Psoas muscle (tissue), 8 donors: ENCODE results near the gene C13orf46. TPM values are rescaled to one million over a fixed set of nuclear protein-coding genes. Genes with fewer than 3 reads are reported as not detected.
A peak's percentile ranks its signal among the peaks of the same experiment; 100 is the strongest.

Experiments
- ATAC-seq, 4 donors: fragments of 200-7000 bp; cut with Tn5 transposase; one replicate each; pipeline ENCODE4 v1.9.1; 2020; ENCODE audit warnings: moderate library complexity in 3 of 4, mild to moderate bottlenecking in 2 of 4
- DNase-seq, 2 donors: peaks; one replicate each; pipeline ENCODE4 v3.0.0-alpha.2; 2020
- H3K27ac ChIP-seq: fragments of 200-600 bp; one replicate; pipeline ENCODE4 v1.8.0; 2022
- H3K27me3 ChIP-seq, 3 donors: fragments of 200-600 bp in 1 of 3; one replicate each; pipeline versions ENCODE4 v1.6.1 to v1.8.0; 2013 to 2022; ENCODE audit warnings: low read length in 2 of 3, mild to moderate bottlenecking in 2 of 3, moderate library complexity in 1 of 3; ENCODE audit not compliant: insufficient read depth in 3 of 3
- H3K36me3 ChIP-seq, 2 donors: fragments of 200-600 bp in 1 of 2; one replicate each; pipeline versions ENCODE4 v1.6.1 to v1.8.0; 2013 to 2022; ENCODE audit warnings: low read depth in 1 of 2, mild to moderate bottlenecking in 1 of 2, moderate library complexity in 1 of 2; ENCODE audit not compliant: insufficient read depth in 1 of 2
- H3K4me1 ChIP-seq: fragments of 200-600 bp; one replicate; pipeline ENCODE4 v1.8.0; 2022
- H3K4me3 ChIP-seq: fragments of 200-600 bp; one replicate; pipeline ENCODE4 v1.8.0; 2022; ENCODE audit warnings: mild to moderate bottlenecking
- H3K9me3 ChIP-seq: fragments of 200-600 bp; one replicate; pipeline ENCODE4 v1.8.0; 2022
- CTCF ChIP-seq: fragments of 200-600 bp; IDR thresholded peaks from one replicate; pipeline ENCODE4 v1.8.0; 2022; ENCODE audit warnings: antibody characterized with exemption
- WGBS, 3 donors: extraction: QIAGEN DNeasy Blood & Tissue Kit; methylation state at CpG; one replicate each; pipeline versions ENCODE4 v1.1.6 to v1.1.7; 2013; 5-methylcytosine and 5-hydroxymethylcytosine counted together
- intact Hi-C, 2 donors: fragments of 100-400 bp; cut with DNase I; formaldehyde crosslinking; loops; one replicate each; pipeline versions ENCODE4 v1.11.0 to v1.14.2; 2022
- long read RNA-seq, 2 donors: library from polyadenylated mRNA; unstranded; transcript quantifications; one replicate each; pipeline ENCODE4 v2.0.0, GENCODE V29; 2021
- polyA plus RNA-seq, 3 donors: library from polyadenylated mRNA; stranded (reverse); fragments of 200-250 nt; gene quantifications; one replicate each; pipeline ENCODE4 v1.2.3, GENCODE V29; 2013
- total RNA-seq, 4 donors: library from RNA; stranded (reverse); fragmentation: NEBNext Ultra II Directional in 2 of 4; extraction: Animal tissue kit (Norgen Biotek cat#: 25700) in 2 of 4; gene quantifications; one replicate each; pipeline versions ENCODE4 v1.2.1 to v1.2.4, GENCODE V29; 2021 to 2023
- donor health status: healthy with polysubstance abuse.
- donor health status: DM: no; HTN: no; CAD: no; lungs with moderate emphysema.
- donor health status: Bipolar disorder and iron deficiency.
- donor health status: healthy.
- donor health status: DM: yes; HTN: yes; CAD: no.
- donor health status: DM: no; HTN: no; CAD: no.
- donor health status: DM: no; HTN: no; CAD: no.
- donor health status: DM: yes; HTN: yes; CAD: no.

The C13orf46 gene
- total RNA-seq: 1 to 10 TPM in 1 of 4 donors, under 1 TPM in 3; 0.24 to 2.5 (median 0.73) TPM
- polyA plus RNA-seq: under 1 TPM in 2 of 3 donors, not detected in 1; 0.14 to 0.53 TPM
- long read RNA-seq, donor 1: 0 reads
- long read RNA-seq, donor 2, partial matches to known transcripts: 0 of 1 reads
- long read RNA-seq, donor 2, other reads (novel, unspliced or antisense): 1 of 1 reads

GRCh38 chr13:113973218-113974164 lies at the start of gene C13orf46:
Gene C13orf46 (minus strand): TSS chr13:113974076. CDS start chr13:113973997, 79 bp downstream.
- DNase-seq: peak; percentile 13 to 48
- Histone ChIP-seq H3K9me3 (no peaks in the 10 kb centered on the region), H3K4me3 (no peak within 1 kb of the TSS), H3K27ac (no peak within 1 kb of the TSS), H3K4me1 (peaks cover 12% of the 10 kb centered on the region), H3K27me3 (no peaks in the 10 kb centered on the region), H3K36me3 (peaks cover 0 to 35% of the 10 kb centered on the region in 2 donors)
- no peak for ATAC-seq
- intact Hi-C loops: no loop called here
- TF ChIP-seq CTCF: no peak
- 91 to 94% (median 91%) methylated on average over 43 to 44 of the region's 44 CpGs for WGBS, 3 donors

- H3K4me3 ChIP-seq: no peak overlapping the region
- WGBS, 3 donors: 91 to 97% (median 94%) methylated on average over 12 of the region's 12 CpGs
- intact Hi-C loops: no loop called here
- H3K9me3 ChIP-seq: no peaks in the 10 kb centered on the region
- H3K36me3 ChIP-seq: peaks cover 0 to 66% of the 10 kb centered on the region in 2 donors
- DNase-seq (no peak), ATAC-seq (no peak)
- peaks cover 5% of the 10 kb centered on the region for H3K4me1 ChIP-seq
- H3K27me3 ChIP-seq: no peaks in the 10 kb centered on the region
- H3K27ac ChIP-seq: no peak overlapping the region
- TF ChIP-seq CTCF: no peak
These were observed 49.0 kb upstream of the C13orf46 start for GRCh38 chr13:114022876-114023275.

- H3K4me1 ChIP-seq: peaks cover 5% of the 10 kb centered on the region
- TF ChIP-seq CTCF: no peak
- peaks cover 0 to 67% of the 10 kb centered on the region in 2 donors for H3K36me3 ChIP-seq
- no peak for ATAC-seq
- no peaks in the 10 kb centered on the region for H3K27me3 ChIP-seq
- no peak overlapping the region for H3K27ac ChIP-seq
- H3K9me3 ChIP-seq: no peaks in the 10 kb centered on the region
- intact Hi-C loops: no loop called here
- DNase-seq: no peak
- WGBS, 3 donors: 90 to 92% (median 92%) methylated on average over 9 of the region's 9 CpGs
- H3K4me3 ChIP-seq: no peak overlapping the region
These were observed 48.4 kb upstream of the C13orf46 start for GRCh38 chr13:114022309-114022669.

GRCh38 chr13:114021464-114022308 lies 47.8 kb upstream of the C13orf46 start:
- DNase-seq (no peak), ATAC-seq (no peak)
- no peak for TF ChIP-seq CTCF
- Histone ChIP-seq H3K9me3 (no peaks in the 10 kb centered on the region), H3K4me1 (peaks cover under 1% of the 10 kb centered on the region), H3K27ac (no peak overlapping the region), H3K27me3 (no peaks in the 10 kb centered on the region), H3K4me3 (no peak overlapping the region), H3K36me3 (peaks cover 0 to 68% of the 10 kb centered on the region in 2 donors)
- 81 to 87% (median 87%) methylated on average over 25 of the region's 25 CpGs for whole genome bisulfite sequencing, 3 donors
- intact Hi-C loops: no loop called here
